Liver (tissue), 9 donors: ENCODE results near the gene CCDC7. TPM values are rescaled to one million over a fixed set of nuclear protein-coding genes. Genes with fewer than 3 reads are reported as not detected.

Source experiments
- DNase-seq: peaks from one replicate; pipeline ENCODE4 v3.0.0-alpha.2; 2017; ENCODE audit warnings: low spot score
- H3K27ac ChIP-seq, 2 donors: one replicate each; pipeline ENCODE4 v1.7.0; 2013; ENCODE audit warnings: inconsistent platforms in 2 of 2, low read length in 2 of 2, control low read depth in 1 of 2, low read depth in 1 of 2, mild to moderate bottlenecking in 1 of 2
- H3K27me3 ChIP-seq, 4 donors: one replicate each; pipeline versions ENCODE4 v1.6.1 to v1.7.0; 2013; ENCODE audit warnings: low read length in 3 of 4, inconsistent platforms in 1 of 4, mild to moderate bottlenecking in 1 of 4, moderate library complexity in 1 of 4; ENCODE audit not compliant: control insufficient read depth in 4 of 4, insufficient read depth in 4 of 4
- H3K36me3 ChIP-seq, 4 donors: one replicate each; pipeline versions ENCODE4 v1.6.1 to v1.7.0; 2013; ENCODE audit warnings: low read length in 3 of 4, mild to moderate bottlenecking in 3 of 4, low read depth in 1 of 4, moderate library complexity in 1 of 4; ENCODE audit not compliant: control insufficient read depth in 4 of 4, insufficient read depth in 3 of 4
- H3K4me1 ChIP-seq, 4 donors: one replicate each; pipeline versions ENCODE4 v1.6.1 to v1.7.0; 2013; ENCODE audit warnings: low read length in 3 of 4, mild to moderate bottlenecking in 3 of 4, moderate library complexity in 1 of 4; ENCODE audit not compliant: control insufficient read depth in 4 of 4, insufficient read depth in 4 of 4
- H3K4me3 ChIP-seq, 3 donors: one replicate each; pipeline versions ENCODE4 v1.6.1 to v1.7.0; 2013; ENCODE audit warnings: low read length in 3 of 3, control low read depth in 1 of 3, low read depth in 1 of 3, mild to moderate bottlenecking in 1 of 3
- H3K9ac ChIP-seq, 2 donors: one replicate each; pipeline ENCODE4 v1.7.0; 2013; ENCODE audit warnings: low read length in 2 of 2, mild to moderate bottlenecking in 2 of 2, moderate library complexity in 2 of 2, control low read depth in 1 of 2, low read depth in 1 of 2
- H3K9me3 ChIP-seq, 4 donors: one replicate each; pipeline versions ENCODE4 v1.6.1 to v1.7.0; 2013; ENCODE audit warnings: low read length in 3 of 4; ENCODE audit not compliant: control insufficient read depth in 4 of 4
- MAX ChIP-seq: IDR thresholded peaks from 2 replicates; pipeline ENCODE4 v1.6.1; 2016; ENCODE audit warnings: antibody characterized with exemption
- WGBS: extraction: QIAGEN DNeasy Blood & Tissue Kit; methylation state at CpG from one replicate; pipeline ENCODE4 v1.1.7; 2013; 5-methylcytosine and 5-hydroxymethylcytosine counted together
- polyA plus RNA-seq, 2 donors: library from polyadenylated mRNA; stranded (reverse) in 1 of 2; unstranded in 1 of 2; fragments of 200-250 nt in 1 of 2; fragments of >200 nt in 1 of 2; fragmentation: Nextera tagmentation in 1 of 2; extraction: Ambion mirVana in 1 of 2; gene quantifications; one replicate each; pipeline versions ENCODE4 v1.2.1 to v1.2.3, GENCODE V29; 2013 to 2015
- total RNA-seq, 2 donors: library from RNA; depleted of rRNA; stranded (reverse); fragments of >200 nt; gene quantifications; one replicate each; pipeline ENCODE4 v1.2.3, GENCODE V29; 2014
- donor health status: healthy.
- donor health status: healthy.
- donor health status: healthy.
- donor health status: healthy.
- donor health status: healthy.

CCDC7 gene
- total and polyA plus RNA-seq, 4 donors: 0.47 to 5.9 (median 3.2) TPM

DNA sequence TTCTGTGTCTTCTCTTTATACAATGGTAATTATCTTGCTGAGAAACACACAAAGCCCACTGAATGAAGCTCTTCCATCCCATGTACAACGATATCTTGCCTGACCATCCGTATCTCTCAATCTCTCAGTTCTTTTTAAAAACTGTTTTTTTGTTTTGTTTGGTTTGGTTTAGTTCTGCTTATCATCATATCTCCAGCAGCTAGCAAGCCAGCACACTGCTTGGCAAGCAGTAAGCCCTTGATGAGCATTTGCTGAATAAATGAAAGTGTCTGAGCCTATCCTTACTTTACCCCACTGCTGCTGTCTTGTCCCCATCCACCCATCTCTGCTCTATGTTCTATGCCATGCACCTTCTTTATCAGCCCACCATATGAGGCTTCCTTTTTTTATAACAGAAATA, 477.9 kb downstream of the CCDC7 start:
- DNase-seq: no peak
- TF ChIP-seq MAX: no peak
- Histone ChIP-seq H3K27ac (no peak overlapping the region), H3K4me3 (no peak overlapping the region), H3K9ac (no peak overlapping the region), H3K9me3 (no peaks in the 10 kb centered on the region), H3K27me3 (no peaks in the 10 kb centered on the region), H3K36me3 (peaks cover 9 to 82% (median 57%) of the 10 kb centered on the region in 4 donors), H3K4me1 (no peaks in the 10 kb centered on the region)
- WGBS: 93% methylated on average over 2 of the region's 2 CpGs

Other genes with a start within 250 kb of the CCDC7 start
- gene EPC1, start 99.0 kb upstream of the CCDC7 start, total RNA-seq: 10 to 100 TPM; 25.9 to 30.9 TPM
- gene EPC1, start 99.0 kb upstream of the CCDC7 start, polyA plus RNA-seq: 1 to 10 TPM; 5.6 to 6.2 TPM